HCT116 (cell line): Measurements from ENCODE around the gene PDE4DIP. TPM values are rescaled to one million over a fixed set of nuclear protein-coding genes. Genes with fewer than 3 reads are reported as not detected.
A peak's percentile ranks its signal among the peaks of the same experiment; 100 is the strongest.
"Not testable (repeated sequence)": the region's sequence is repeated elsewhere in the genome, so short reads cannot be mapped to it uniquely, and the experiment has no call there.

Source experiments
- ATAC-seq: fragments of 200-7000 bp; cut with Tn5 transposase; 2 replicates; pipeline ENCODE4 v1.9.1; 2020; ENCODE audit warnings: mild to moderate bottlenecking, moderate library complexity
- BruUV-seq: library from RNA; stranded (reverse); fragments of 400-500 nt; replicated peaks from 2 replicates; lab custom pipeline; 2021; lab: Mats Ljungman, UMichigan
- CTCF ChIA-PET: fragments of 300-600 bp; sonication (Branson Sonifier 250); formaldehyde crosslinking; loops from one replicate; lab custom pipeline; 2021; ENCODE audit warnings: antibody characterized with exemption; lab: Charles Lee
- POLR2A ChIA-PET: fragments of 300-600, 350-600 bp; sonication (Branson Sonifier 250); formaldehyde crosslinking; loops from one replicate; lab custom pipeline; 2021; ENCODE audit warnings: antibody characterized with exemption; lab: Charles Lee
- RAD21 ChIA-PET, 2 experiments: fragments of 300-600 bp; sonication (Branson Sonifier 250); formaldehyde crosslinking; loops; one replicate each; lab custom pipeline; 2023; ENCODE audit warnings: low total read pairs in 2 of 2; ENCODE audit not compliant: uncharacterized antibody in 2 of 2, unreplicated experiment in 2 of 2, low non-redundant PET in 1 of 2; lab: Charles Lee
- DNase-seq: peaks from one replicate; pipeline ENCODE4 v3.0.0-alpha.2; 2010; ENCODE audit warnings: low read depth, low spot score
- H2AFZ ChIP-seq: fragments of 200-600 bp; shearing (Covaris generic), sonication (generic); 2 replicates; pipeline ENCODE4 v1.6.1; 2017; ENCODE audit warnings: low read depth, mixed run types, mixed read lengths, antibody characterized with exemption, low read length; ENCODE audit not compliant: poor library complexity, severe bottlenecking
- H3K27ac ChIP-seq: 2 replicates; pipeline ENCODE4 v1.5.1; 2012; ENCODE audit warnings: low read depth, low read length
- H3K27me3 ChIP-seq: fragments of 200-600 bp; sonication (generic); 2 replicates; pipeline ENCODE4 v1.6.1; 2016; ENCODE audit warnings: mixed run types, low read length, mixed read lengths; ENCODE audit not compliant: insufficient read depth
- H3K36me3 ChIP-seq, 2 experiments: fragments of 200-500 bp in 1 of 2; fragments of 200-600 bp in 1 of 2; sonication (Bioruptor generic) in 1 of 2; sonication (generic) in 1 of 2; 2 replicates each; pipeline versions ENCODE4 v1.5.1 to v1.6.1; 2014 to 2016; ENCODE audit warnings: low read length in 2 of 2, inconsistent platforms in 1 of 2, mixed read lengths in 1 of 2, mixed run types in 1 of 2; ENCODE audit not compliant: insufficient read depth in 2 of 2, control insufficient read depth in 1 of 2
- H3K4me1 ChIP-seq, 2 experiments: fragments of 200-600 bp in 1 of 2; sonication (generic) in 1 of 2; 2 replicates each; pipeline versions ENCODE4 v1.5.1 to v1.6.1; 2012 to 2017; ENCODE audit warnings: low read length in 2 of 2, inconsistent platforms in 1 of 2, mild to moderate bottlenecking in 1 of 2, mixed read lengths in 1 of 2, mixed run types in 1 of 2, moderate library complexity in 1 of 2; ENCODE audit not compliant: insufficient read depth in 2 of 2, control insufficient read depth in 1 of 2
- H3K4me2 ChIP-seq: fragments of 200-600 bp; sonication (generic); 2 replicates; pipeline ENCODE4 v1.6.1; 2017; ENCODE audit warnings: mixed run types, low read length, mixed read lengths
- H3K4me3 ChIP-seq, 2 experiments: fragments of 200-600 bp in 1 of 2; sonication (generic) in 1 of 2; replicated peaks in 1 of 2; 2 replicates each; pipeline ENCODE4 v1.5.1; 2011 to 2016; ENCODE audit warnings: low read length in 2 of 2, control low read depth in 1 of 2, low read depth in 1 of 2, mild to moderate bottlenecking in 1 of 2, mixed read lengths in 1 of 2, mixed run types in 1 of 2
- H3K79me2 ChIP-seq: fragments of 200-600 bp; sonication (generic); 2 replicates; pipeline ENCODE4 v1.6.1; 2017; ENCODE audit warnings: mild to moderate bottlenecking, mixed run types, low read length, moderate library complexity, mixed read lengths; ENCODE audit not compliant: insufficient read depth
- H3K9ac ChIP-seq: fragments of 200-600 bp; sonication (generic); 2 replicates; pipeline ENCODE4 v1.6.1; 2016; ENCODE audit warnings: low read length, mixed read lengths
- H3K9me2 ChIP-seq: fragments of 200-600 bp; sonication (generic), shearing (Covaris generic); 2 replicates; pipeline ENCODE4 v1.6.1; 2017; ENCODE audit warnings: mixed run types, mild to moderate bottlenecking, moderate library complexity; ENCODE audit not compliant: insufficient read depth
- H3K9me3 ChIP-seq, 2 experiments: fragments of 200-500 bp in 1 of 2; fragments of 200-600 bp in 1 of 2; sonication (Bioruptor generic) in 1 of 2; sonication (generic) in 1 of 2; 2 replicates each; pipeline ENCODE4 v1.6.1; 2014 to 2017; ENCODE audit warnings: low read length in 2 of 2, mixed read lengths in 2 of 2, inconsistent platforms in 1 of 2, low read depth in 1 of 2, mild to moderate bottlenecking in 1 of 2, mixed run types in 1 of 2, moderate library complexity in 1 of 2; ENCODE audit not compliant: control insufficient read depth in 1 of 2, insufficient read depth in 1 of 2
- H4K20me1 ChIP-seq: fragments of 200-600 bp; sonication (generic), shearing (Covaris generic); 2 replicates; pipeline ENCODE4 v1.6.1; 2017; ENCODE audit warnings: mixed run types, mild to moderate bottlenecking, moderate library complexity; ENCODE audit not compliant: insufficient read depth
- intact Hi-C: fragments of 100-400 bp; cut with micrococcal nuclease; formaldehyde crosslinking; loops from 2 replicates; pipeline ENCODE4 v1.10.0; 2022
- total RNA-seq: library from RNA; stranded (reverse); gene quantifications from one replicate; pipeline ENCODE4 v1.2.1, GENCODE V29; 2021; ENCODE audit not compliant: unreplicated experiment
- TF ChIP-seq, protein P1 (sequence below), 3 experiments: fragments of 200-600 bp in 1 of 3; sonication (generic) in 1 of 3; IDR thresholded peaks in 2 of 3; conservative IDR thresholded peaks in 1 of 3; 2 replicates each; pipeline ENCODE4 v1.5.1; 2012 to 2017; ENCODE audit warnings: low read depth in 2 of 3, low read length in 2 of 3, antibody characterized with exemption in 1 of 3, borderline replicate concordance in 1 of 3, control low read depth in 1 of 3, mild to moderate bottlenecking in 1 of 3, mixed read lengths in 1 of 3, mixed run types in 1 of 3, moderate library complexity in 1 of 3; ENCODE audit not compliant: insufficient read depth in 1 of 3

Gene PDE4DIP
- total RNA-seq, 1 experiment from 2014 or later, result 16.3 TPM

DNA sequence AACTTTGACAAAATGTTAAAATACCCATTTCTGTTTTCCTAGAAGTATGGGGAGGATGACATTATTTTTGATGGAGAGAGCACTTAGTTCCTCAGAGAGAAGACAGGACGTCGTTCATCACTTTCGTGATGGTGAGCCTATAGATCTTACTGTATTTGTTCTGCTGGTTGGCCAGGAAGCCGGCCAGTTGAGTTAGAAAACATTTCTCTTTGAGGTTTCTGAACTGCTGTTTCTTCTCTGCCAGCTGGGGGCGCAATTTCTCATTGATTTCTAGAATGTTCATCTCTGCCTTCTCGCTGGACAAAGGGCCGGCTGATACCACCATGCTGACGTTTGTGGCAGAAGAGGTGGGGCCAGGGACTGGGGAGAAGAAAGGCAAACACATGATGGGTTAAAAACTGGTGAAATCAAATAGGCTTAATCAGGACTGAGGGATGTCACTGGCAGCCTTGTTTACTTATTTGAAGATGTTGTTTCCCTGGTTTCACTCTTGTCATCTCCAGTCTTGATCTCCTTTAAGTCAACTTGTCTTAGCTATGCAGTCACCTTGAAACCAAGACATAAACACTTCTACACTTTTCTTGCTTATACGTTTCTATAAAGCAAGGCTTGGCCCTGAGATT is 231.4 kb downstream of the PDE4DIP start:
- ATAC-seq, H3K9me2 ChIP-seq, H3K4me2 ChIP-seq, H3K9me3 ChIP-seq, H3K4me1 ChIP-seq, H3K36me3 ChIP-seq, H3K27me3 ChIP-seq, H3K79me2 ChIP-seq, H3K4me3 ChIP-seq, BruUV-seq, RAD21 ChIA-PET, DNase-seq, H2AFZ ChIP-seq, POLR2A ChIA-PET, intact Hi-C loops, H4K20me1 ChIP-seq, H3K27ac ChIP-seq, H3K9ac ChIP-seq, CTCF ChIA-PET: not testable (repeated sequence)
- TF ChIP-seq, protein P1, sequence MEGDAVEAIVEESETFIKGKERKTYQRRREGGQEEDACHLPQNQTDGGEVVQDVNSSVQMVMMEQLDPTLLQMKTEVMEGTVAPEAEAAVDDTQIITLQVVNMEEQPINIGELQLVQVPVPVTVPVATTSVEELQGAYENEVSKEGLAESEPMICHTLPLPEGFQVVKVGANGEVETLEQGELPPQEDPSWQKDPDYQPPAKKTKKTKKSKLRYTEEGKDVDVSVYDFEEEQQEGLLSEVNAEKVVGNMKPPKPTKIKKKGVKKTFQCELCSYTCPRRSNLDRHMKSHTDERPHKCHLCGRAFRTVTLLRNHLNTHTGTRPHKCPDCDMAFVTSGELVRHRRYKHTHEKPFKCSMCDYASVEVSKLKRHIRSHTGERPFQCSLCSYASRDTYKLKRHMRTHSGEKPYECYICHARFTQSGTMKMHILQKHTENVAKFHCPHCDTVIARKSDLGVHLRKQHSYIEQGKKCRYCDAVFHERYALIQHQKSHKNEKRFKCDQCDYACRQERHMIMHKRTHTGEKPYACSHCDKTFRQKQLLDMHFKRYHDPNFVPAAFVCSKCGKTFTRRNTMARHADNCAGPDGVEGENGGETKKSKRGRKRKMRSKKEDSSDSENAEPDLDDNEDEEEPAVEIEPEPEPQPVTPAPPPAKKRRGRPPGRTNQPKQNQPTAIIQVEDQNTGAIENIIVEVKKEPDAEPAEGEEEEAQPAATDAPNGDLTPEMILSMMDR (IDR thresholded peaks at IDR 0.05 in 2 of 3, conservative IDR thresholded peaks at IDR 0.05 in 1 of 3; ENCODE audit: borderline replicate concordance in 1 of 3, insufficient read depth in 1 of 3, low read depth in 2 of 3, low read length in 2 of 3), result 0 out of 6 replicates have a peak, but pooled peaks of 1 of the 3 experiments have one; percentile 9

Other genes starting within 250 kb of the PDE4DIP start
- 14.0 TPM for gene NBPF14, start 248.4 kb upstream of the PDE4DIP start, total RNA-seq
- 0.74 TPM for gene NUDT4B, start 95.7 kb upstream of the PDE4DIP start, total RNA-seq